SK-N-SH (cell line): ENCODE data around the gene B3GALNT2. TPM values are rescaled to one million over a fixed set of nuclear protein-coding genes. Genes with fewer than 3 reads are reported as not detected.
A peak's percentile ranks its signal among the peaks of the same experiment; 100 is the strongest.
"Not testable (repeated sequence)": the region's sequence is repeated elsewhere in the genome, so short reads cannot be mapped to it uniquely, and the experiment has no call there.

Experiments
- CTCF ChIA-PET: fragments of 300-600, 350-600 bp; formaldehyde crosslinking; extraction: SDS; loops from one replicate; lab custom pipeline; 2021; lab: Yijun Ruan, JAX
- POLR2A ChIA-PET: fragments of 350-600 bp; sonication (Branson Sonifier 250); formaldehyde crosslinking; extraction: SDS; loops from one replicate; lab custom pipeline; 2020; ENCODE audit warnings: antibody characterized with exemption, inconsistent platforms; lab: Yijun Ruan, JAX
- DNase-seq: peaks from one replicate; pipeline ENCODE4 v3.0.0; 2012
- H2AFZ ChIP-seq: fragments of 200-600 bp; sonication (generic); 2 replicates; pipeline ENCODE4 v1.8.1; 2016; ENCODE audit warnings: antibody characterized with exemption, mild to moderate bottlenecking, low read depth
- H3F3A ChIP-seq: fragments of 200-600 bp; sonication (generic); replicated peaks from 2 replicates; pipeline ENCODE3; 2016; ENCODE audit warnings: antibody characterized with exemption, mild to moderate bottlenecking; ENCODE audit not compliant: insufficient read depth
- H3K27ac ChIP-seq, 2 experiments: fragments of 200-500 bp in 1 of 2; fragments of 200-600 bp in 1 of 2; sonication (Bioruptor generic) in 1 of 2; sonication (generic), shearing (Covaris generic) in 1 of 2; 2 replicates each; pipeline versions ENCODE4 v1.5.1 to v1.6.1; 2014 to 2016; ENCODE audit warnings: low read depth in 2 of 2, inconsistent platforms in 1 of 2, low read length in 1 of 2, mild to moderate bottlenecking in 1 of 2, mixed read lengths in 1 of 2
- H3K27me3 ChIP-seq: fragments of 200-600 bp; sonication (generic), shearing (Covaris generic); 2 replicates; pipeline ENCODE4 v1.6.1; 2016; ENCODE audit warnings: mixed run types; ENCODE audit not compliant: insufficient read depth
- H3K36me3 ChIP-seq, 2 experiments: fragments of 200-500 bp in 1 of 2; fragments of 200-600 bp in 1 of 2; sonication (Bioruptor generic) in 1 of 2; sonication (generic) in 1 of 2; replicated peaks in 1 of 2; 2 replicates each; pipeline versions ENCODE3 to v1.5.1; 2014 to 2016; ENCODE audit warnings: low read length in 1 of 2, mild to moderate bottlenecking in 1 of 2; ENCODE audit not compliant: insufficient read depth in 2 of 2, control insufficient read depth in 1 of 2
- H3K4me1 ChIP-seq, 2 experiments: fragments of 200-500 bp in 1 of 2; fragments of 200-600 bp in 1 of 2; sonication (Bioruptor generic) in 1 of 2; sonication (generic), shearing (Covaris generic) in 1 of 2; 2 replicates each; pipeline versions ENCODE4 v1.5.1 to v1.6.1; 2014 to 2016; ENCODE audit warnings: low read depth in 1 of 2, low read length in 1 of 2, mixed run types in 1 of 2; ENCODE audit not compliant: insufficient read depth in 2 of 2, control insufficient read depth in 1 of 2
- H3K4me2 ChIP-seq: fragments of 200-600 bp; sonication (generic), shearing (Covaris generic); 2 replicates; pipeline ENCODE4 v1.6.1; 2017; ENCODE audit warnings: mixed run types
- H3K4me3 ChIP-seq, 2 experiments: fragments of 200-500 bp in 1 of 2; fragments of 200-600 bp in 1 of 2; sonication (Bioruptor generic) in 1 of 2; sonication (generic), shearing (Covaris generic) in 1 of 2; 2 replicates each; pipeline versions ENCODE4 v1.5.1 to v1.8.1; 2014 to 2016; ENCODE audit warnings: low read depth in 2 of 2, inconsistent platforms in 1 of 2, low read length in 1 of 2, mild to moderate bottlenecking in 1 of 2, mixed read lengths in 1 of 2, moderate library complexity in 1 of 2
- H3K79me2 ChIP-seq: fragments of 200-600 bp; sonication (generic); 2 replicates; pipeline ENCODE4 v1.8.1; 2017; ENCODE audit warnings: mild to moderate bottlenecking; ENCODE audit not compliant: insufficient read depth
- H3K9ac ChIP-seq: fragments of 200-600 bp; sonication (generic); 2 replicates; pipeline ENCODE4 v1.6.1; 2017; ENCODE audit warnings: mixed run types
- H3K9me2 ChIP-seq: fragments of 200-600 bp; sonication (generic); 2 replicates; pipeline ENCODE4 v1.6.1; 2017; ENCODE audit warnings: mixed run types
- H3K9me3 ChIP-seq: fragments of 200-600 bp; sonication (generic); 2 replicates; pipeline ENCODE4 v1.6.1; 2017; ENCODE audit warnings: mixed run types, mild to moderate bottlenecking, moderate library complexity
- H4K20me1 ChIP-seq: fragments of 200-600 bp; sonication (generic); 2 replicates; pipeline ENCODE4 v1.6.1; 2017; ENCODE audit warnings: mild to moderate bottlenecking, mixed run types; ENCODE audit not compliant: insufficient read depth
- EZH2phosphoT487 ChIP-seq: fragments of 200-600 bp; sonication (generic); IDR thresholded peaks from 2 replicates; pipeline ENCODE4 v1.6.1; 2017; ENCODE audit warnings: low read depth, mixed run types, mild to moderate bottlenecking, antibody characterized with exemption, moderate library complexity, borderline replicate concordance
- FOXM1 ChIP-seq: IDR thresholded peaks from 2 replicates; pipeline ENCODE4 v1.4.0; 2012; ENCODE audit warnings: low read depth, mild to moderate bottlenecking
- GATA2 ChIP-seq: sonication (generic); formaldehyde crosslinking; IDR thresholded peaks from 2 replicates; pipeline ENCODE4 v1.5.0; 2020; ENCODE audit warnings: mild to moderate bottlenecking, missing genetic modification reagents
- MEF2A ChIP-seq: IDR thresholded peaks from 2 replicates; pipeline ENCODE4 v1.4.0; 2012; ENCODE audit warnings: low read depth, borderline replicate concordance
- RCOR1 ChIP-seq: fragments of 150-350 bp; IDR thresholded peaks from 2 replicates; pipeline ENCODE4 v1.6.1; 2017; ENCODE audit warnings: antibody characterized with exemption, low read length
- RXRA ChIP-seq: IDR thresholded peaks from 2 replicates; pipeline ENCODE4 v1.4.0; 2012; ENCODE audit warnings: low read depth, mild to moderate bottlenecking, borderline replicate concordance
- TEAD4 ChIP-seq: IDR thresholded peaks from 2 replicates; pipeline ENCODE4 v1.4.0; 2012; ENCODE audit warnings: mild to moderate bottlenecking, borderline replicate concordance; ENCODE audit not compliant: insufficient read depth
- WGBS: methylation state at CpG from one replicate; pipeline ENCODE4 v1.1.6; 2017; ENCODE audit warnings: low lambda C conversion rate; 5-methylcytosine and 5-hydroxymethylcytosine counted together
- polyA plus RNA-seq, 3 experiments: library from polyadenylated mRNA; depleted of rRNA; stranded (reverse); fragments of >200 nt; gene quantifications; 2 replicates each; pipeline ENCODE4 v1.2.3, GENCODE V29; 2012

B3GALNT2 gene
- polyA plus RNA-seq, 1 of the 3 experiments (the other 2 are of a cell fraction): 15.5 TPM

DNA sequence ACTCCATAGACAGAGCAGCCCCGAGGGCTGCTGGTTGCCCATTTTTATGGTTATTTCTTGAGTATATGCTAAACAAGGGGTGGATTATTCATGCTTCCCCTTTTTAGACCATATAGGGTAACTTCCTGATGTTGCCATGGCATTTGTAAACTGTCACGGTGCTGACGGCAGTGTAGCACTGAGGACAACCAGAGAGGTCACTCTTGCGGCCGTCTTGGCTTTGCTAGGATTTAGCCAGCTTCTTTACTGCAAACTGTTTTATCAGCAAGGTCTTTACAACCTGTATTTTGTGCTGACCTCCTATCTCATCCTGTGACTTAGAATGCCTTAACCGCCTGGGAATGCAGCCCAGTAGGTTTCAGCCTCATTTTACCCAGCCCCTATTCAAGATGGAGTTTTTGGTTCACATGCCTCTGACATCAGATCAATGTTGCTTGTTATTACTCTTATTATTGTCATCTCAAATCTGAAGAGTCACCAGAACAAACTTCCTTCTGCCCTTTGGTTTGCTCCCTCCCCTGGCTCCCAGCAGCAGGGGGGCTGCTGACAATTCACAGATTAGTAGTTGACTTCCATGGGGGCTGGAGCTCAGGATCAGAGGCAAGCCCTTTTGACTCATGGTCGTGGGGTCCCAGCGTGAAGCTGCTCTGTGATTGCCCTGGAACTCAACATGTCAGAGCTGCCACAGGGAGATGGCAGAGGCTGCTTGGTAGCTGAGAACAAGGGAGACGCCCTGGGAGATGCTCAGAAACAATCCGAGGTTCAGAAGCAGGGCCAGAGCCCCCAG lies 42.3 kb upstream of the B3GALNT2 start:
- POLR2A ChIA-PET: interaction anchor here (0.9 kb wide), 1 partner anchor 13 kb away, joined by 3 read pairs; no protein-coding TSS in a partner anchor
- WGBS: 85% methylated on average over 8 of the region's 10 CpGs
- H3K4me2 ChIP-seq, H3K9me3 ChIP-seq, H3K4me3 ChIP-seq, H3F3A ChIP-seq, H3K27me3 ChIP-seq, DNase-seq, H3K79me2 ChIP-seq, H3K9me2 ChIP-seq, H2AFZ ChIP-seq, H3K36me3 ChIP-seq, H3K9ac ChIP-seq, H4K20me1 ChIP-seq: not testable (repeated sequence)
- Histone ChIP-seq H3K27ac (peak overlapping the region in 1 of 2 experiments; percentile 8; a peak in 1 of 4 replicates), H3K4me1 (peaks cover 0 to 38% of the 10 kb centered on the region in 2 experiments; a peak in 2 of 4 replicates)
- CTCF ChIA-PET: interaction anchor here (0.8 to 1.5 kb wide), 3 partner anchors 11 to 32 kb away, joined by 3 to 4 read pairs (median 3); no protein-coding TSS in a partner anchor

DNA sequence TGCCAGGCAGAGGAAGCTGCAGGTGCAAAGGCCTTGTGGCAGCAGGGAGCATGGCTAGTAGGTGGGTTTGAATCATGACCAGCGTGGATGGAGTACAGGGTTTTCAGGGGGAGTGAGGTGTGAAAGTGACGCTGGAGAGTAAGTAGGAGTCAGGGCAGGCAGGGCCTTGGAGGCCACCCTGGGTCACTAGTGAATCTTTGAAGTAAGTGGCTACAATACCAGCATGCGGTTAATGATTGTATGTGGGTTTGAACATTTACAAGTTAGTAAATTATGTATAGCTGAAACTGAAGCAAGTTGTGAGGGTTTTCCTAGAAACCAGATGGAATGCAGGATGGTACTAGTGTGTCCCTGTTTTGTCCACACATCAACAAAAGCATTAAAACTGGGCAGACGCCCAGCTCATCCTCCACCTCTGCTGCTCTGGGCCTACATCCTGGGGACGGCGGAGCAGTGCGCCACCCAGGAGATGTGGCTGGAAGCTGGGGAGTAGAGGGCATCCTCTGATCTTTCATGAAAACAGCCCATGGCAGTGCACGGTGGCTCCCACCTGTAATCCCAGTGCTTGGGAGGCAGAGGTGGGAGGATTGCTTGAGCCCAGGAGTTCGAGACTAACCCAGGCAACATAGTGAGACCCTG lies 41.2 kb upstream of the B3GALNT2 start:
- Histone ChIP-seq H3K79me2 (no peaks in the 10 kb centered on the region), H3K36me3 (no peaks in the 10 kb centered on the region), H3F3A (no peaks in the 10 kb centered on the region), H3K27ac (no peak overlapping the region), H3K4me1 (peaks cover 0 to 33% of the 10 kb centered on the region in 2 experiments; a peak in 2 of 4 replicates), H3K9me2 (no peaks in the 10 kb centered on the region), H3K9ac (no peak overlapping the region), H2AFZ (no peak overlapping the region), H4K20me1 (no peaks in the 10 kb centered on the region)
- POLR2A ChIA-PET: no interaction called here
- CTCF ChIA-PET: interaction anchor here (0.8 to 1.5 kb wide), 3 partner anchors 10 to 14 kb away, joined by 3 to 4 read pairs (median 3); no protein-coding TSS in a partner anchor
- TF ChIP-seq TEAD4: no peak
- no peak for TF ChIP-seq RCOR1
- no peak for TF ChIP-seq EZH2phosphoT487
- TF ChIP-seq GATA2 (CRISPR knock-in tag): no peak
- no peak for TF ChIP-seq RXRA
- no peak for TF ChIP-seq MEF2A
- TF ChIP-seq FOXM1: no peak
- TF ChIP-seq, all 33 proteins: peak for 0
- DNase-seq: no peak
- Histone ChIP-seq H3K9me3 (no peaks in the 10 kb centered on the region), H3K27me3 (no peaks in the 10 kb centered on the region), H3K4me3 (no peak overlapping the region), H3K4me2 (no peak overlapping the region)
- 80% methylated on average over 6 of the region's 9 CpGs for whole genome bisulfite sequencing

DNA sequence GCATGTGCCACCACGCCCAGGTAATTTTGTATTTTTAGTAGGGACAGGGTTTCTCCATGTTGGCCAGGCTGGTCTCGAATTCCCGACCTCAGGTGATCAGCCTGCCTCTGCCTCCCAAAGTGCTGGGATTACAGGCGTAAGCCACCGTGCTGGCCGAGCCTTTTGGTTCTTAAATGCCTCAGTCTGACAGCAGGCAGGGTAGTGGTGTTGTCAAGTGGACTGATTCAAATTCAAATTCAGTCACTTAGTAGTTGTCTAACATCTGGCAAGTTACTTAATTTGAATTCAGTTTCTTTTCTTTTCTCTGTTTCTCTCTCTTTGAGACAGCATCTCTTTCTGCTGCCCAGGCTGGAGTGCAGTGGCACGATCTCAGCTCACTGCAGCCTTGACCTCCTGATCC lies 38.6 kb upstream of the B3GALNT2 start:
- H3K27me3 ChIP-seq, H3F3A ChIP-seq, H2AFZ ChIP-seq, H3K9me3 ChIP-seq, H3K27ac ChIP-seq, DNase-seq, H3K4me3 ChIP-seq, H3K4me2 ChIP-seq, H4K20me1 ChIP-seq, POLR2A ChIA-PET, H3K36me3 ChIP-seq, H3K9me2 ChIP-seq, H3K9ac ChIP-seq, H3K79me2 ChIP-seq: not testable (repeated sequence)
- peaks cover 0 to 12% of the 10 kb centered on the region in 2 experiments; a peak in 2 of 4 replicates for H3K4me1 ChIP-seq
- CTCF ChIA-PET: interaction anchor here (0.9 kb wide), 1 partner anchor 21 kb away, joined by 3 read pairs; no protein-coding TSS in a partner anchor
- WGBS: 71% methylated on average over 7 of the region's 7 CpGs
